HG03342 (cell line): ENCODE measurements around the gene ROGDI.
A peak's percentile ranks its signal among the peaks of the same experiment; 100 is the strongest.

Experiments used
- ATAC-seq: cut with Tn5 transposase; IDR thresholded peaks from one replicate; pipeline ENCODE4 v1.9.1; 2021; ENCODE audit warnings: mild to moderate bottlenecking, moderate library complexity; ENCODE audit not compliant: unreplicated experiment

Gene ROGDI

DNA sequence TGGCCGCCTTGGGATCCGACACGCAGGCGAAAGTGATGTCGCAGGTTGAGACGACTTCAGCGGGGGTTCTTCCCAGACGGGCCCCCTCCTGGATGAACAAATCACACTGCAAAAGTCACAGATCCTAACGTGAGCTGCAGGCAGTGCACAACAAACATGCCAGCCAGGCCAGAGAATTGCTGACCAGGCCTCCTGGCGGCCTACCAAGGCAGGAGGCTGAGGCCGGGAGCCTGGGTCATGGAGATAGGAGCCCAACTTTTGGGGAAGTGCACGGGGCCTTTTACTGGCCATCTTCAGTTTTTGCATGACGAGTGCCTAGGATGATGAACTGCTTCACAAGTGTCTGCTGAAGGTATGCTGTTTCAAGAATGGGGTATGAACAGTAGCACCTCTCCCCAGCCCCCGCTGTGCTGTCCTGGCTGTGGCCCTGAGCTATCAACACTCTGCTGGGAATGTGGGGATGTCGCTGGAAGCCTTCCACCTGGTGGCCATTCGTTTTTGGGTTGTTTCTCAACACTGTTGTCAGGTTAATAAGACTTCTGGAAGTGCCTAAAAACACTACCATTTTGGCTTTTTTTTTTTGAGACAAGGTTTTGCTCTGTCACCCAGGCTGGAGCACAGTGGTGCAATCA is 12.2 kb upstream of the ROGDI start:
- no peak for ATAC-seq

GRCh38 chr16:4814046-4814445 is 11.6 kb upstream of the ROGDI start:
- no peak for ATAC-seq

- no peak for ATAC-seq
These were observed 11.0 kb upstream of the ROGDI start for GRCh38 chr16:4813251-4814003.

DNA sequence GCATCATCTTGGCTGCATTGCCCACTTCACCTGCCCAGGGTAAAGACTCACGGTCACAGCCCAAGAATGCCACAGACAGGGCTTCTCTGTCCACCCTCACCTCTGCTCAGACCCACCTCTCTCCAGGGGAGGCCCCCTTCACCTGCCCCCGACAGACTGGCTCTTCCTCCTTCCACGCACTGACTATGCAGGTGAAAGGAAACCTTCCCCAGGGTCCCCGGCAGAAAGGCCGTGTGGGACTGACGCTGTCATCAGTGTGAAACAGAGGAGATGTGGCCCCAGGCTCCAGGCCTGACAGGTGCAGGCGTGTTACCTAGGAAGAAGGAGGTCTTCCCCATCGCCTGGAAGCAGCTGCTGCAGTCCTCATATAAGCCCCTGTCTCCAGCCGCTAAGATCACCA is 9.3 kb upstream of the ROGDI start:
- no peak for ATAC-seq

GRCh38 chr16:4811242-4811641 is 8.8 kb upstream of the ROGDI start:
- ATAC-seq = no peak

- ATAC-seq = no peak
These were observed 3.8 kb upstream of the ROGDI start for GRCh38 chr16:4806280-4806679.

DNA sequence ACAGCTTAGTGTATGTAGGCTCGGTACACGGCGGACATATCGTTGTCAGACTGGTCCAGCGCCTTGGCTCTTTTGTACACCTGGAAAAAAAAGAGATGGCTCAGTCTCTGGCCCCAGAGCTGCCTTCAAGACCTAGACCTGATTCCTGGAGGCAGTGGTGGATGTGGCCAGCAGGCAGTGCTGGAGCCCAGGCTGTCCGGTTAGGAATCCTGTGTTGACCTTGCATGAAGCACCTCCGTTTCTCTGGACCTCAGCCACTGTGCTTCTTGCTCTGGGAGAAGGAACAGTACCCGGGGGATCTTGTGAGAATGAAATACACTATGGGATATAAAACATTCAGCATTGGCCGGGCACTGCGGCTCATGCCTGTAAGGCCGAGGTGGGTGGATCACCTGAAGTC is 2.8 kb upstream of the ROGDI start:
- ATAC-seq = no peak

GRCh38 chr16:4803898-4804762 is 1.7 kb upstream of the ROGDI start:
- no peak for ATAC-seq

DNA sequence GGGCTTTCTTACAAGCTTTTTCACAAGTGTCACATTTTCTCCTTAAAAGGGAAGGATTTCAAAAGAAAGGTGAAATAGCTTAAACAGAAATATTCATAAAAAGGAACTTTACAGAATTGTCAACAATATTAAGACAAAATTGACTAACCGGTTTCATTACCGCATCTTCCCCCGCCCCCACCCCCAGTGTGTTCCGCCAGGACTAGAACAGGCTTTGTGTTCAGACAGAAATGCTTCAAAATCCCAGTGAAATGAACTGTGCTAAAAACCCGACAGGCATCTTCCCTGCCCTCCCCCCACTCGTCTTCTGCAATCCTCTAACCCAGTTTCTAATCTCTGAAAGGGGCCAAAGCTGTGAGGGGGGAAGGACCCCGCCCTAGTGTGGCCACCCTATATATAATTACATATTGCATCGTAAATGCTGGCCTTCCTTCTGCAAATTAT is 990 bp upstream of the ROGDI start:
- no peak for ATAC-seq

DNA sequence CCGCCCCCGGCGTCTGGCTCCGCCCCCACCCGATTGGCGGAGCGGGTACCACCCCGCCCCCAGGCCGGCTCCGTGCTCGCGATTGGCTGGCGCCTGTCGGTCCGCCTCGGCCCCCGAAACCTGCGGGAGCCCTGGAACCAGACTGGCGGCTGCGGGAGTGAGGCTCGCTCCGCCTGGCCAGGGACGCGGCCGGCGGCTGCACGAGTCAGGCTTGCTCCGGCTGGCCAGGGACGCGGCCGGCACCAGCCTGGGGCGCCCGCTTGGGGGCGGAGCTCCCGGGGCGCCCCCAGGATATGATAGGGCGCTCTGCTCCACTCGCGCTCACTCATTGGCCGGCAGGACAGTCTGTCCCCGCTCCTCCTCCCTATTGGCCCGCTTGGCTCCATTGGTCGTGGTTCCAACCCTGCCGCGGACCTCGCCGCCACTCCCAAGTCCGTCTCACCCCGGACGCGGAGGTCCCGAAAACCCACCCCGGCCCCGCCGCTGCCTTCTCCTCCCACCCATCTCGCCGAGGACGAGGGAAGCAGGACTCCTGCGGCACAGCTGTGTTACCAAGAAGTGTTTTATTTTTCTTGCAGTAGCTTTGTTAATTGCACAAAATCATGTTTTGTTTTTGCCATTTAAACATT is 340 bp upstream of the ROGDI start:
- ATAC-seq = peak; percentile 91

DNA sequence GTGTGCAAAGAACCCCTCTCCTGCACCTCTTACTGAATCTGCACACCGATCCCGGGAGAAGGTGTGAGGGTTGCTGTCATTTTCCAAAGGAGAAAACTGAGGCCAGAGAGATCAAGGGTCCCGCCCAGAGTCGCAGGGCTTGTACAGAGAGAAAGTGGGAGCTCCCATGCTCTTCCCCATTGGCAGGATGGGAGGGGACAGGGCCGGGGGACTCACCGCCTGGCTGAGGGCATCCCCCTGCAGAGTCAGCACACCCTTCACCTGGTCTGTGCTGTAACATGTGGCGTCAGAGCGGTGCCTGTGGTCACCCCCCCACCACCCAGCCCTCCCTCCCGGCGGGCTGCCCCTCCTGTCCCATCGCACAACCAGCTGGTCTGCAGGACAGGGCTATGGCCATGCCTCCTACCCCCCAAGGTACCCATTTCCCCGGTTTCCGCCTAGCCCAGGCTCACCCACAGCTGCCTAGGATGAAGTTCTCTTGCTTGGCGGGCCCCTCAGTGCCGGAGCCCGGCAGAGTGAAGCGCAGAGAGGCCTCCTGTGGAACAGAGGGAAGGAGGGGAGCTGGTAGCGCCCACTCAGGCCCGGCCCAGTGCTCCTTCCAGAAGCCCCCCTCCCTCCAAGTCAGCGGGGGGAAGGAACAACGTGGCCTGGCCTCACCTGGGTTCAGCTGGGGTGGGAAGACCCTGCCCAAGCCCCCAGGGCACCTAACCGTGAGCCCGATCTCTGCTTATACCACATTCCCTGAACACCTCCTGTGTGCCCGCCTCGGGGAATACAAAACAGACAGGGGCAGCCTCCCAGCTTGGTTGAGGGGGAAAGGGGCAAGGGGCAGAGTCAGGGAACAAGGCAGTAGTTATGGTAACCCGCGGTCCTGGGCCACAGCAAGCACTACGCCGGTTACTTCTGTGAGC is 1.1 kb downstream of the ROGDI start:
- peak; percentile 0 for ATAC-seq

GRCh38 chr16:4800290-4801041 is 2.0 kb downstream of the ROGDI start:
- ATAC-seq = no peak

- ATAC-seq = no peak
These were observed 3.1 kb downstream of the ROGDI start for GRCh38 chr16:4799171-4799855.

- no peak for ATAC-seq
These were observed 4.0 kb downstream of the ROGDI start for GRCh38 chr16:4798456-4798855.

GRCh38 chr16:4797805-4798252 is 4.6 kb downstream of the ROGDI start:
- no peak for ATAC-seq

- no peak for ATAC-seq
These were observed 5.2 kb downstream of the ROGDI start for GRCh38 chr16:4796982-4797804.

- ATAC-seq = no peak
These were observed 6.4 kb downstream of the ROGDI start for GRCh38 chr16:4795828-4796572.
